Adrenal gland (tissue), 12 donors: ENCODE results near the gene ERLIN1. TPM values are rescaled to one million over a fixed set of nuclear protein-coding genes. Genes with fewer than 3 reads are reported as not detected.

Experiments used
- DNase-seq, 7 donors: peaks; one replicate each; pipeline ENCODE4 v3.0.0-alpha.2; 2019 to 2020
- H3K27ac ChIP-seq, 5 donors: fragments of 200-600 bp; sonication (generic) in 4 of 5; 1 replicate in 3 of 5; 2 replicates in 2 of 5; pipeline versions ENCODE4 v1.5.1 to v1.8.0; 2016 to 2020; ENCODE audit warnings: mild to moderate bottlenecking in 1 of 5
- H3K27me3 ChIP-seq: fragments of 200-600 bp; 2 replicates; pipeline ENCODE4 v1.8.0; 2021
- H3K36me3 ChIP-seq, 2 donors: fragments of 200-600 bp; replicated peaks in 1 of 2; 1 replicate in 1 of 2; 2 replicates in 1 of 2; pipeline versions ENCODE4 v1.5.1 to v1.8.0; 2018 to 2022
- H3K4me1 ChIP-seq, 2 donors: fragments of 200-600 bp; replicated peaks in 1 of 2; 1 replicate in 1 of 2; 2 replicates in 1 of 2; pipeline versions ENCODE4 v1.5.1 to v1.8.0; 2018 to 2021
- H3K4me3 ChIP-seq, 4 donors: fragments of 200-600 bp; sonication (generic) in 3 of 4; one replicate each; pipeline ENCODE4 v1.5.1; 2016 to 2018
- H3K9me3 ChIP-seq, 3 donors: fragments of 200-600 bp; sonication (generic) in 1 of 3; replicated peaks in 1 of 3; 1 replicate in 2 of 3; 2 replicates in 1 of 3; pipeline versions ENCODE4 v1.5.1 to v1.8.0; 2016 to 2021
- CTCF ChIP-seq, 6 experiments: fragments of 450-650 bp in 4 of 6; fragments of 200-600 bp in 2 of 6; sonication (generic) in 1 of 6; IDR thresholded peaks; 1 replicate in 5 of 6; 2 replicates in 1 of 6; pipeline versions ENCODE4 v1.5.1 to v1.8.0; 2016 to 2021; ENCODE audit warnings: antibody characterized with exemption in 6 of 6, mild to moderate bottlenecking in 2 of 6, moderate library complexity in 1 of 6
- POLR2A ChIP-seq, 2 donors: fragments of 450-650 bp; IDR thresholded peaks; one replicate each; pipeline ENCODE4 v1.6.1; 2017; ENCODE audit warnings: antibody characterized with exemption in 2 of 2, mild to moderate bottlenecking in 2 of 2, moderate library complexity in 1 of 2
- WGBS, 4 donors: extraction: QIAGEN DNeasy Blood & Tissue Kit in 2 of 4; methylation state at CpG; one replicate each; pipeline versions ENCODE4 v1.1.5 to v1.1.7; 2013 to 2017; 5-methylcytosine and 5-hydroxymethylcytosine counted together
- intact Hi-C, 2 donors: fragments of 100-400 bp; cut with DNase I; formaldehyde crosslinking; loops; one replicate each; pipeline versions ENCODE4 v1.14.1 to v1.15.0; 2022 to 2023
- polyA plus RNA-seq, 3 donors: library from polyadenylated mRNA; stranded (reverse); fragments of 200-250 nt in 2 of 3; fragments of 350-450 nt in 1 of 3; fragmentation: Illumina TruSeq in 1 of 3; extraction: RNeasy Lipid Tissue Mini Kit (QIAGEN cat#74804) in 1 of 3; gene quantifications; one replicate each; pipeline ENCODE4 v1.2.3, GENCODE V29; 2013 to 2014
- total RNA-seq, 9 donors: library from RNA; depleted of rRNA in 4 of 9; stranded (reverse); fragments of >200 nt in 4 of 9; fragments of 120-200 nt in 1 of 9; fragmentation: NEBNext Ultra II Directional in 1 of 9; extraction: Animal tissue kit (Norgen Biotek cat#: 25700) in 1 of 9; gene quantifications; one replicate each; pipeline versions ENCODE4 v1.1.0 to v1.2.4, GENCODE V29; 2013 to 2023
- donor health status: healthy with polysubstance abuse.
- donor health status: Bipolar disorder and iron deficiency.
- donor health status: DM: yes; HTN: yes; CAD: no.
- donor health status: DM: no; HTN: no; CAD: no.
- donor health status: DM: no; HTN: no; CAD: no.
- donor health status: DM: yes; HTN: yes; CAD: no.

The ERLIN1 gene
- total and polyA plus RNA-seq, 12 donors, result 3.6 to 32.8 (median 19.2) TPM

GRCh38 chr10:100223879-100224278, 38.0 kb upstream of the ERLIN1 start:
- Histone ChIP-seq H3K4me3 (no peak overlapping the region), H3K27me3 (no peaks in the 10 kb centered on the region), H3K36me3 (peaks cover 0 to 52% of the 10 kb centered on the region in 2 donors), H3K27ac (no peak overlapping the region), H3K4me1 (peaks cover 0 to 12% of the 10 kb centered on the region in 2 donors), H3K9me3 (no peaks in the 10 kb centered on the region)
- no peak for DNase-seq
- TF ChIP-seq CTCF (IDR thresholded peaks at IDR 0.05) (no peak), POLR2A (IDR thresholded peaks at IDR 0.05) (no peak)
- WGBS, 4 donors, result 77 to 95% (median 80%) methylated on average over 5 of the region's 5 CpGs
- intact Hi-C loops, result no loop called here

GRCh38 chr10:100222529-100222928, 36.7 kb upstream of the ERLIN1 start:
- no peak for TF ChIP-seq CTCF (IDR thresholded peaks at IDR 0.05)
- no peak for TF ChIP-seq POLR2A (IDR thresholded peaks at IDR 0.05)

GRCh38 chr10:100216006-100216405, 30.2 kb upstream of the ERLIN1 start:
- H3K36me3 ChIP-seq, result peaks cover 0 to 67% of the 10 kb centered on the region in 2 donors
- WGBS, 4 donors, result 91 to 95% (median 94%) methylated on average over 2 of the region's 2 CpGs
- no peak for TF ChIP-seq CTCF (IDR thresholded peaks at IDR 0.05)
- no peak for TF ChIP-seq POLR2A (IDR thresholded peaks at IDR 0.05)
- no peaks in the 10 kb centered on the region for H3K9me3 ChIP-seq
- no peaks in the 10 kb centered on the region for H3K27me3 ChIP-seq
- no peak overlapping the region for H3K4me3 ChIP-seq
- intact Hi-C loops, result no loop called here
- H3K4me1 ChIP-seq, result no peaks in the 10 kb centered on the region
- DNase-seq, result no peak
- H3K27ac ChIP-seq, result no peak overlapping the region

More at GRCh38 chr10:100222529-100222928, 36.7 kb upstream of the ERLIN1 start:
- 98 to 100% (median 99%) methylated on average over 2 of the region's 2 CpGs for WGBS, 4 donors
- no peak overlapping the region for H3K4me3 ChIP-seq
- peaks cover 0 to 62% of the 10 kb centered on the region in 2 donors for H3K36me3 ChIP-seq
- H3K9me3 ChIP-seq, result no peaks in the 10 kb centered on the region
- no peak overlapping the region for H3K27ac ChIP-seq
- no peaks in the 10 kb centered on the region for H3K4me1 ChIP-seq
- no peaks in the 10 kb centered on the region for H3K27me3 ChIP-seq
- DNase-seq, result no peak
- intact Hi-C loops, result no loop called here

GRCh38 chr10:100209303-100209702, 23.5 kb upstream of the ERLIN1 start:
- Histone ChIP-seq H3K4me3 (no peak overlapping the region), H3K9me3 (no peaks in the 10 kb centered on the region), H3K27me3 (no peaks in the 10 kb centered on the region), H3K4me1 (no peaks in the 10 kb centered on the region), H3K36me3 (peaks cover 0 to 22% of the 10 kb centered on the region in 2 donors), H3K27ac (no peak overlapping the region)
- 68 to 74% (median 70%) methylated on average over 7 of the region's 7 CpGs for WGBS, 4 donors
- TF ChIP-seq POLR2A (IDR thresholded peaks at IDR 0.05), result no peak
- TF ChIP-seq CTCF (IDR thresholded peaks at IDR 0.05), result no peak
- no peak for DNase-seq
- intact Hi-C loops, result no loop called here
